ENCODE measurements around the gene XXYLT1.

The XXYLT1 gene

GRCh38 chr3:195247863-195248189 is 23.1 kb downstream of the XXYLT1 start (continued):
- TF ChIP-seq, protein P1, sequence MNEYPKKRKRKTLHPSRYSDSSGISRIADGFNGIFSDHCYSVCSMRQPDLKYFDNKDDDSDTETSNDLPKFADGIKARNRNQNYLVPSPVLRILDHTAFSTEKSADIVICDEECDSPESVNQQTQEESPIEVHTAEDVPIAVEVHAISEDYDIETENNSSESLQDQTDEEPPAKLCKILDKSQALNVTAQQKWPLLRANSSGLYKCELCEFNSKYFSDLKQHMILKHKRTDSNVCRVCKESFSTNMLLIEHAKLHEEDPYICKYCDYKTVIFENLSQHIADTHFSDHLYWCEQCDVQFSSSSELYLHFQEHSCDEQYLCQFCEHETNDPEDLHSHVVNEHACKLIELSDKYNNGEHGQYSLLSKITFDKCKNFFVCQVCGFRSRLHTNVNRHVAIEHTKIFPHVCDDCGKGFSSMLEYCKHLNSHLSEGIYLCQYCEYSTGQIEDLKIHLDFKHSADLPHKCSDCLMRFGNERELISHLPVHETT (tag by site-specific recombination; IDR thresholded peaks at IDR 0.05), result no peak
- TF ChIP-seq, protein P2, sequence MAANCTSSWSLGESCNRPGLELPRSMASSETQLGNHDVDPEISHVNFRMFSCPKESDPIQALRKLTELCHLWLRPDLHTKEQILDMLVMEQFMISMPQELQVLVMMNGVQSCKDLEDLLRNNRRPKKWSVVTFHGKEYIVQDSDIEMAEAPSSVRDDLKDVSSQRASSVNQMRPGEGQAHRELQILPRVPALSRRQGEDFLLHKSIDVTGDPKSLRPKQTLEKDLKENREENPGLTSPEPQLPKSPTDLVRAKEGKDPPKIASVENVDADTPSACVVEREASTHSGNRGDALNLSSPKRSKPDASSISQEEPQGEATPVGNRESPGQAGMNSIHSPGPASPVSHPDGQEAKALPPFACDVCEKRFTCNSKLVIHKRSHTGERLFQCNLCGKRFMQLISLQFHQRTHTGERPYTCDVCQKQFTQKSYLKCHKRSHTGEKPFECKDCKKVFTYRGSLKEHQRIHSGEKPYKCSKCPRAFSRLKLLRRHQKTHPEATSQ (tag by site-specific recombination; IDR thresholded peaks at IDR 0.05), result no peak
- no peak for TF ChIP-seq GLI4 (tag by site-specific recombination; IDR thresholded peaks at IDR 0.05)
- no peak for TF ChIP-seq GLIS1 (tag by site-specific recombination; IDR thresholded peaks at IDR 0.05)
- TF ChIP-seq KLF10 (tag by site-specific recombination; IDR thresholded peaks at IDR 0.05), result no peak
- no peak for TF ChIP-seq ZNF202 (tag by site-specific recombination; IDR thresholded peaks at IDR 0.05; ENCODE audit: borderline replicate concordance)

DNA sequence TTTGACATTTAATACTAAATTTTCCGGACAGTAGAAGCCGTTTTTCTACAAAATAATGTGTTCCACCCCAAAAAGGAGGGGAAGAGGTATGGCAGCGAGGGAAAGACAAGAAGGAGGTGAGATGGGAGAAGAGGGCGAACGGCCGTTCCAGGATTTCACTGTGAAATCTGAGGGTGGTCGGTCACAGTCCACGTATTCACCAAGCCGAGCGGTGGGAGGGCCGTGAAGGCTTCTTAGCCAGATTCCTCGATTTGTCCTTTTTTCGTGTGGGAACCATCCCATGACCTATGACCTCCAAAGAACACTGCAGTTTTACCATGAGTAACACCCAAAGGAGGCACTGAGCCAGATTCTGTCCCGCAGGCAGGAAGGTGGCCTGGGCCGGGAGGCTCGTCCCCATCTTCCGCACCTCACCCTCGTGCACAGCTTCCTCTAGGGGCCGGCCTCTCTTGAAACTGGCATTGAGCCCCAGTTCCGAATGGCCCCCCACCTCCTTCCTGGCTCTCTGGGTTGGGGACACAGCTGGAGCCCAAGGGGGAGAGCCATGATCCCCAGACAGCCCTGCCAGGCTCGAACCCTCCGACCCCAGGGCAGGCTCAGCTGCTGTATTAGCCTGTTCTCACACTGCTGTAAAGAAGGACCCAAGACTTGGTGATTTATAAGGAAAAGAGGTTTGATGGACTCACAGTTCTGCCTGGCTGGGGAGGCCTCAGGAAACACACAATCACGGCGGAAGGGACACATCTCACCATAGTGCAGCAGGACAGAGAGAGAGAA is 23.7 kb downstream of the XXYLT1 start:
- Histone ChIP-seq H3K27ac (ENCODE audit: extremely low read depth, low read depth, low read length) (no peak overlapping the region), H3K4me3 (ENCODE audit: low read depth, low read length) (no peak overlapping the region), H3K4me1 (ENCODE audit: control insufficient read depth, insufficient read depth, low read length) (0 out of 2 replicates have a peak, but pooled peaks cover under 1% of the 10 kb centered on the region), H3K9me3 (ENCODE audit: control insufficient read depth, insufficient read depth, low read depth, low read length) (no peaks in the 10 kb centered on the region), H3K36me3 (ENCODE audit: control insufficient read depth in 2 of 2, insufficient read depth in 1 of 2, low read length in 2 of 2) (peaks cover 0 to 3% of the 10 kb centered on the region in 2 experiments; a peak in 1 of 3 replicates)
- ChIA-PET POLR2A (no interaction called here), CTCF (no interaction called here)
- TF ChIP-seq ZBTB20 (tag by site-specific recombination; IDR thresholded peaks at IDR 0.05) (no peak), ZNF449 (tag by site-specific recombination; IDR thresholded peaks at IDR 0.05) (no peak), ZNF623 (tag by site-specific recombination; IDR thresholded peaks at IDR 0.05) (no peak), ZNF621 (tag by site-specific recombination; IDR thresholded peaks at IDR 0.05) (no peak), KLF9 (tag by site-specific recombination; IDR thresholded peaks at IDR 0.05; ENCODE audit: low read depth) (no peak), ZNF629 (tag by site-specific recombination; IDR thresholded peaks at IDR 0.05) (no peak), YY1 (tag by site-specific recombination; IDR thresholded peaks at IDR 0.05) (no peak), SCRT1 (tag by site-specific recombination; IDR thresholded peaks at IDR 0.05; ENCODE audit: borderline replicate concordance) (no peak), ZNF221 (tag by site-specific recombination; IDR thresholded peaks at IDR 0.05; ENCODE audit: borderline replicate concordance) (no peak), MYNN (tag by site-specific recombination; IDR thresholded peaks at IDR 0.05; ENCODE audit: borderline replicate concordance) (no peak), ZNF660 (tag by site-specific recombination; IDR thresholded peaks at IDR 0.05) (no peak)
- TF ChIP-seq, protein P3, sequence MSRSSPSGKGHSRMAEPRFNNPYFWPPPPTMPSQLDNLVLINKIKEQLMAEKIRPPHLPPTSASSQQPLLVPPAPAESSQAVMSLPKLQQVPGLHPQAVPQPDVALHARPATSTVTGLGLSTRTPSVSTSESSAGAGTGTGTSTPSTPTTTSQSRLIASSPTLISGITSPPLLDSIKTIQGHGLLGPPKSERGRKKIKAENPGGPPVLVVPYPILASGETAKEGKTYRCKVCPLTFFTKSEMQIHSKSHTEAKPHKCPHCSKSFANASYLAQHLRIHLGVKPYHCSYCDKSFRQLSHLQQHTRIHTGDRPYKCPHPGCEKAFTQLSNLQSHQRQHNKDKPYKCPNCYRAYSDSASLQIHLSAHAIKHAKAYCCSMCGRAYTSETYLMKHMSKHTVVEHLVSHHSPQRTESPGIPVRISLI (tag by site-specific recombination; IDR thresholded peaks at IDR 0.05), result no peak
- TF ChIP-seq, protein P4, sequence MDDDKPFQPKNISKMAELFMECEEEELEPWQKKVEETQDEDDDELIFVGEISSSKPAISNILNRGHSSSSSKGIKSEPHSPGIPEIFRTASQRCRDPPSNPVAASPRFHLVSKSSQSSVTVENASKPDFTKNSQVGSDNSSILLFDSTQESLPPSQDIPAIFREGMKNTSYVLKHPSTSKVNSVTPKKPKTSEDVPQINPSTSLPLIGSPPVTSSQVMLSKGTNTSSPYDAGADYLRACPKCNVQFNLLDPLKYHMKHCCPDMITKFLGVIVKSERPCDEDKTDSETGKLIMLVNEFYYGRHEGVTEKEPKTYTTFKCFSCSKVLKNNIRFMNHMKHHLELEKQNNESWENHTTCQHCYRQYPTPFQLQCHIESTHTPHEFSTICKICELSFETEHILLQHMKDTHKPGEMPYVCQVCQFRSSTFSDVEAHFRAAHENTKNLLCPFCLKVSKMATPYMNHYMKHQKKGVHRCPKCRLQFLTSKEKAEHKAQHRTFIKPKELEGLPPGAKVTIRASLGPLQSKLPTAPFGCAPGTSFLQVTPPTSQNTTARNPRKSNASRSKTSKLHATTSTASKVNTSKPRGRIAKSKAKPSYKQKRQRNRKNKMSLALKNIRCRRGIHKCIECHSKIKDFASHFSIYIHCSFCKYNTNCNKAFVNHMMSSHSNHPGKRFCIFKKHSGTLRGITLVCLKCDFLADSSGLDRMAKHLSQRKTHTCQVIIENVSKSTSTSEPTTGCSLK (tag by site-specific recombination; IDR thresholded peaks at IDR 0.05), result no peak

Measured in HEK293 (cell line).